ENCODE data around the gene GGT1.
"Not testable (repeated sequence)": the region's sequence is repeated elsewhere in the genome, so short reads cannot be mapped to it uniquely, and the experiment has no call there.

GGT1 gene

GRCh38 chr22:24601217-24602104 lies 1.5 kb upstream of the GGT1 start:
- Histone ChIP-seq H3K9ac (ENCODE audit: low read length) (no peak overlapping the region), H3K4me2 (ENCODE audit: low read depth, low read length) (no peak overlapping the region)
- peak; percentile 35 for DNase-seq

GRCh38 chr22:24602105-24602749 lies 766 bp upstream of the GGT1 start:
- not testable (repeated sequence) for H3K4me2 ChIP-seq (ENCODE audit: low read depth, low read length); H2AFZ ChIP-seq (ENCODE audit: low read length); DNase-seq; H3K4me1 ChIP-seq (ENCODE audit: low read length); H3K36me3 ChIP-seq (replicated peaks; ENCODE audit: insufficient read depth, low read length); H3F3A ChIP-seq (ENCODE audit: insufficient read depth, low read length); H3K27ac ChIP-seq (ENCODE audit: low read length); H3K9me3 ChIP-seq (replicated peaks; ENCODE audit: insufficient read depth, low read length); H3K4me3 ChIP-seq (ENCODE audit: low read length); H3K27me3 ChIP-seq (replicated peaks; ENCODE audit: insufficient read depth, low read length); H3K79me2 ChIP-seq (ENCODE audit: low read length); H4K20me1 ChIP-seq (ENCODE audit: insufficient read depth, low read length); H3K9ac ChIP-seq (ENCODE audit: low read length); H3K9me2 ChIP-seq (replicated peaks; ENCODE audit: insufficient read depth, low read length)

More at GRCh38 chr22:24601217-24602104, 1.5 kb upstream of the GGT1 start:
- Histone ChIP-seq H3K36me3 (replicated peaks; ENCODE audit: insufficient read depth, low read length) (no peaks in the 10 kb centered on the region), H3K27ac (ENCODE audit: low read length) (no peak overlapping the region), H3K79me2 (ENCODE audit: low read length) (no peaks in the 10 kb centered on the region), H2AFZ (ENCODE audit: low read length) (no peak overlapping the region), H3K4me3 (ENCODE audit: low read length) (no peak overlapping the region), H4K20me1 (ENCODE audit: insufficient read depth, low read length) (no peaks in the 10 kb centered on the region), H3K4me1 (ENCODE audit: low read length) (peaks cover 4% of the 10 kb centered on the region; the same call in 1 of the 2 replicates), H3K27me3 (replicated peaks; ENCODE audit: insufficient read depth, low read length) (no peaks in the 10 kb centered on the region), H3K9me2 (replicated peaks; ENCODE audit: insufficient read depth, low read length) (no peaks in the 10 kb centered on the region), H3K9me3 (replicated peaks; ENCODE audit: insufficient read depth, low read length) (no peaks in the 10 kb centered on the region), H3F3A (ENCODE audit: insufficient read depth, low read length) (no peaks in the 10 kb centered on the region)
- TF ChIP-seq EZH2 (optimal IDR thresholded peaks at IDR 0.05; ENCODE audit: low read depth, low read length) (no peak), CTCF (IDR thresholded peaks at IDR 0.05; ENCODE audit: low read length) (no peak), EZH2phosphoT487 (IDR thresholded peaks at IDR 0.05; ENCODE audit: low read length) (no peak)

- not testable (repeated sequence) for H3K4me1 ChIP-seq (ENCODE audit: low read length); H3K27me3 ChIP-seq (replicated peaks; ENCODE audit: insufficient read depth, low read length); H3K36me3 ChIP-seq (replicated peaks; ENCODE audit: insufficient read depth, low read length); H3K4me3 ChIP-seq (ENCODE audit: low read length); H4K20me1 ChIP-seq (ENCODE audit: insufficient read depth, low read length); H2AFZ ChIP-seq (ENCODE audit: low read length); H3K9me2 ChIP-seq (replicated peaks; ENCODE audit: insufficient read depth, low read length); H3K9me3 ChIP-seq (replicated peaks; ENCODE audit: insufficient read depth, low read length); H3K9ac ChIP-seq (ENCODE audit: low read length); DNase-seq; H3F3A ChIP-seq (ENCODE audit: insufficient read depth, low read length)
- Histone ChIP-seq H3K79me2 (ENCODE audit: low read length) (peaks cover 12% of the 10 kb centered on the region), H3K4me2 (ENCODE audit: low read depth, low read length) (peak overlapping the region; percentile 10; the same call in 1 of the 2 replicates), H3K27ac (ENCODE audit: low read length) (peak overlapping the region; percentile 20; the same call in 1 of the 2 replicates)
Measured at GRCh38 chr22:24603770-24604629, 1.0 kb downstream of the GGT1 start.

GRCh38 chr22:24606340-24606739 lies 3.3 kb downstream of the GGT1 start:
- not testable (repeated sequence) for H3K9me2 ChIP-seq (replicated peaks; ENCODE audit: insufficient read depth, low read length); H3K27me3 ChIP-seq (replicated peaks; ENCODE audit: insufficient read depth, low read length); H3K9ac ChIP-seq (ENCODE audit: low read length); H3K4me3 ChIP-seq (ENCODE audit: low read length); H3K27ac ChIP-seq (ENCODE audit: low read length); DNase-seq; H3F3A ChIP-seq (ENCODE audit: insufficient read depth, low read length); H2AFZ ChIP-seq (ENCODE audit: low read length); H3K36me3 ChIP-seq (replicated peaks; ENCODE audit: insufficient read depth, low read length); H4K20me1 ChIP-seq (ENCODE audit: insufficient read depth, low read length); H3K9me3 ChIP-seq (replicated peaks; ENCODE audit: insufficient read depth, low read length); H3K4me2 ChIP-seq (ENCODE audit: low read depth, low read length); H3K4me1 ChIP-seq (ENCODE audit: low read length)
- peaks cover 12% of the 10 kb centered on the region for H3K79me2 ChIP-seq (ENCODE audit: low read length)

- peak overlapping the region; percentile 67 for H3K4me3 ChIP-seq (ENCODE audit: low read length)
- H3K27ac ChIP-seq (ENCODE audit: low read length): peak overlapping the region; percentile 63; the same call in 1 of the 2 replicates
- not testable (repeated sequence) for H3F3A ChIP-seq (ENCODE audit: insufficient read depth, low read length); H3K9me2 ChIP-seq (replicated peaks; ENCODE audit: insufficient read depth, low read length); H3K4me1 ChIP-seq (ENCODE audit: low read length); H3K36me3 ChIP-seq (replicated peaks; ENCODE audit: insufficient read depth, low read length); H3K9me3 ChIP-seq (replicated peaks; ENCODE audit: insufficient read depth, low read length); H4K20me1 ChIP-seq (ENCODE audit: insufficient read depth, low read length); H3K27me3 ChIP-seq (replicated peaks; ENCODE audit: insufficient read depth, low read length)
- H3K79me2 ChIP-seq (ENCODE audit: low read length): peaks cover 12% of the 10 kb centered on the region
- peak; percentile 88 for DNase-seq
- H2AFZ ChIP-seq (ENCODE audit: low read length): peak overlapping the region; percentile 63
- peak overlapping the region; percentile 69 for H3K4me2 ChIP-seq (ENCODE audit: low read depth, low read length)
- peak overlapping the region; percentile 81 for H3K9ac ChIP-seq (ENCODE audit: low read length)
Measured at GRCh38 chr22:24607429-24607983, 4.5 kb downstream of the GGT1 start.

- H3K27me3 ChIP-seq (replicated peaks; ENCODE audit: insufficient read depth, low read length); H3K9me2 ChIP-seq (replicated peaks; ENCODE audit: insufficient read depth, low read length); H4K20me1 ChIP-seq (ENCODE audit: insufficient read depth, low read length); H3F3A ChIP-seq (ENCODE audit: insufficient read depth, low read length); H2AFZ ChIP-seq (ENCODE audit: low read length); H3K36me3 ChIP-seq (replicated peaks; ENCODE audit: insufficient read depth, low read length); DNase-seq; H3K9me3 ChIP-seq (replicated peaks; ENCODE audit: insufficient read depth, low read length); H3K27ac ChIP-seq (ENCODE audit: low read length); H3K4me1 ChIP-seq (ENCODE audit: low read length): not testable (repeated sequence)
- Histone ChIP-seq H3K79me2 (ENCODE audit: low read length) (peaks cover 12% of the 10 kb centered on the region), H3K9ac (ENCODE audit: low read length) (peak overlapping the region; percentile 81; the same call in 1 of the 2 replicates), H3K4me2 (ENCODE audit: low read depth, low read length) (peak overlapping the region; percentile 69; the same call in 1 of the 2 replicates), H3K4me3 (ENCODE audit: low read length) (peak overlapping the region; percentile 67)
Measured at GRCh38 chr22:24608327-24608726, 5.3 kb downstream of the GGT1 start.
